Panc1 (cell line): ENCODE data around the gene KIAA1614. TPM values are rescaled to one million over a fixed set of nuclear protein-coding genes. Genes with fewer than 3 reads are reported as not detected.

ENCODE experiments used
- ATAC-seq: fragments of 200-7000 bp; cut with Tn5 transposase; 2 replicates; pipeline ENCODE4 v1.9.1; 2020; ENCODE audit warnings: mild to moderate bottlenecking, moderate library complexity
- BruUV-seq: library from RNA; stranded (reverse); fragments of 400-500 nt; replicated peaks from 2 replicates; lab custom pipeline; 2021; lab: Mats Ljungman, UMichigan
- CTCF ChIA-PET: fragments of 300-600 bp; sonication (Branson Sonifier 250); formaldehyde crosslinking; loops from one replicate; lab custom pipeline; 2022; ENCODE audit warnings: antibody characterized with exemption; lab: Charles Lee
- POLR2A ChIA-PET: fragments of 300-600 bp; sonication (Branson Sonifier 250); formaldehyde crosslinking; loops from one replicate; lab custom pipeline; 2022; ENCODE audit warnings: antibody characterized with exemption; lab: Charles Lee
- DNase-seq: peaks from one replicate; pipeline ENCODE4 v3.0.0-alpha.2; 2010; ENCODE audit warnings: low read depth, low spot score
- H3K27ac ChIP-seq: 2 replicates; pipeline ENCODE4 v1.5.1; 2011; ENCODE audit warnings: mild to moderate bottlenecking, low read length, inconsistent platforms
- H3K27me3 ChIP-seq: fragments of 200-500 bp; sonication (Bioruptor generic); 2 replicates; pipeline ENCODE4 v1.6.0; 2014; ENCODE audit warnings: low read length, inconsistent platforms; ENCODE audit not compliant: control insufficient read depth, insufficient read depth
- H3K36me3 ChIP-seq: fragments of 200-500 bp; sonication (Bioruptor generic); 2 replicates; pipeline ENCODE4 v1.5.1; 2014; ENCODE audit warnings: inconsistent platforms, mild to moderate bottlenecking, low read length, moderate library complexity; ENCODE audit not compliant: control insufficient read depth, insufficient read depth
- H3K4me1 ChIP-seq: 2 replicates; pipeline ENCODE4 v1.5.1; 2011; ENCODE audit warnings: inconsistent platforms, mild to moderate bottlenecking, low read length, moderate library complexity; ENCODE audit not compliant: control insufficient read depth, insufficient read depth
- H3K4me3 ChIP-seq, 2 experiments: 2 replicates each; pipeline ENCODE4 v1.5.1; 2011 to 2012; ENCODE audit warnings: low read depth in 2 of 2, low read length in 2 of 2, mild to moderate bottlenecking in 2 of 2, inconsistent platforms in 1 of 2, moderate library complexity in 1 of 2
- H3K9me3 ChIP-seq: fragments of 200-500 bp; sonication (Bioruptor generic); 2 replicates; pipeline ENCODE4 v1.5.1; 2014; ENCODE audit warnings: low read depth, mild to moderate bottlenecking, inconsistent platforms, low read length, moderate library complexity; ENCODE audit not compliant: control insufficient read depth, insufficient read depth
- CTCF ChIP-seq: fragments of 450-650 bp; IDR thresholded peaks from 2 replicates; pipeline ENCODE4 v1.5.1; 2017; ENCODE audit warnings: mild to moderate bottlenecking
- POLR2AphosphoS5 ChIP-seq: IDR thresholded peaks from 2 replicates; pipeline ENCODE4 v1.6.1; 2012; ENCODE audit warnings: mild to moderate bottlenecking, low read depth, low read length, moderate library complexity
- REST ChIP-seq, 2 experiments: IDR thresholded peaks; 2 replicates each; pipeline ENCODE4 v1.6.1; 2011 to 2012; ENCODE audit warnings: low read depth in 2 of 2, control low read depth in 1 of 2, low read length in 1 of 2, mild to moderate bottlenecking in 1 of 2, moderate library complexity in 1 of 2; ENCODE audit not compliant: insufficient read depth in 1 of 2
- SIN3A ChIP-seq: IDR thresholded peaks from 2 replicates; pipeline ENCODE4 v1.6.1; 2012; ENCODE audit warnings: low read depth, mild to moderate bottlenecking, low read length, moderate library complexity, borderline replicate concordance; ENCODE audit not compliant: insufficient read depth
- TCF7L2 ChIP-seq: IDR thresholded peaks from 2 replicates; pipeline ENCODE4 v1.6.1; 2011; ENCODE audit warnings: mild to moderate bottlenecking, low read depth, low read length, inconsistent platforms
- in situ Hi-C: cut with HindIII; loops from 2 replicates; pipeline ENCODE4 v1.10.0; 2016; ENCODE audit warnings: low sequenced_read_pairs, low pct_unique_long_range_greater_than_20kb
- intact Hi-C: fragments of 100-400 bp; cut with micrococcal nuclease; formaldehyde crosslinking; loops from one replicate; pipeline ENCODE4 v1.10.0; 2022; ENCODE audit not compliant: unreplicated experiment
- total RNA-seq: library from RNA; stranded (reverse); gene quantifications from one replicate; pipeline ENCODE4 v1.2.1, GENCODE V29; 2021; ENCODE audit not compliant: unreplicated experiment

KIAA1614 gene
- total RNA-seq, 1 experiment from 2014 or later, result 0.80 TPM

GRCh38 chr1:180937012-180937372, 24.3 kb downstream of the KIAA1614 start:
- Histone ChIP-seq H3K4me1 (no peaks in the 10 kb centered on the region), H3K27ac (no peak overlapping the region), H3K9me3 (no peaks in the 10 kb centered on the region), H3K4me3 (no peak overlapping the region), H3K27me3 (no peaks in the 10 kb centered on the region), H3K36me3 (no peaks in the 10 kb centered on the region)
- ATAC-seq, result no peak
- TF ChIP-seq TCF7L2 (no peak), CTCF (no peak), POLR2AphosphoS5 (no peak), REST (IDR thresholded peaks at IDR 0.05; ENCODE audit: insufficient read depth in 1 of 2, low read depth in 2 of 2, low read length in 1 of 2) (no peak)
- in situ Hi-C loops (no loop called here), intact Hi-C loops (no loop called here)
- ChIA-PET CTCF (no interaction called here), POLR2A (no interaction called here)
- no TSS peak for BruUV-seq
- DNase-seq, result no peak

- H3K27me3 ChIP-seq, result no peaks in the 10 kb centered on the region
- ATAC-seq (no peak), DNase-seq (no peak)
- intact Hi-C loops (no loop called here), in situ Hi-C loops (no loop called here)
- H3K27ac ChIP-seq, result no peak overlapping the region
- no TSS peak for BruUV-seq
- TF ChIP-seq POLR2AphosphoS5, result no peak
- no peak for TF ChIP-seq CTCF
- no peak for TF ChIP-seq SIN3A
- TF ChIP-seq TCF7L2, result no peak
- no peak for TF ChIP-seq REST (IDR thresholded peaks at IDR 0.05; ENCODE audit: insufficient read depth in 1 of 2, low read depth in 2 of 2, low read length in 1 of 2)
- ChIA-PET POLR2A (interaction anchor here (0.6 kb wide), 1 partner anchor 71 kb away, joined by 6 read pairs; no protein-coding TSS in a partner anchor), CTCF (no interaction called here)
- no peaks in the 10 kb centered on the region for H3K9me3 ChIP-seq
- H3K4me3 ChIP-seq, result no peak overlapping the region
- H3K36me3 ChIP-seq, result no peaks in the 10 kb centered on the region
- no peaks in the 10 kb centered on the region for H3K4me1 ChIP-seq
These were observed 25.0 kb downstream of the KIAA1614 start for GRCh38 chr1:180937624-180938225.
